NCI-H2227 treated with DMSO at 0.1 percent for 48 hours (cell line): ENCODE results near the gene GUCA1A.
"Not testable (repeated sequence)": the region's sequence is repeated elsewhere in the genome, so short reads cannot be mapped to it uniquely, and the experiment has no call there.

Experiments
- DNase-seq: peaks from one replicate; lab custom pipeline; 2025; lab: John Stamatoyannopoulos, UW

GUCA1A gene

DNA sequence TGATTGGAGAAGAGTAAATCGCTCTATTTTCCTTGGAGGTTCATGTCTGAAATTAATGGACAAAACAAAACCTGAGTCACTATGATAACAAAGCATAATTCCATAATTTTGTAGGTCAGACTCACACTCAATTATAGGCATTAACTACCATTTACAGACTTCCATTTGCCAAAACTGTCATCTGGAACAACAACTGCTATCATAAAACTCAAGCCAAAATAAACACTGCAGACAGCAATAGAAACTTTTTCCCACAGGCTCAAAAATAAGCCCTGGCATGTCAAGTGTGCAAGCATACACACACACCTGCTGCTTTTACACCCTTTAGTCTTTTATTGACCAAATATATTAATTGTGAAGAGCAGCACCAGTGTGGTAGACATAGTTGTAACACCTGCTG lies 37.4 kb downstream of the GUCA1A start:
- peak; percentile 77 for DNase-seq

DNA sequence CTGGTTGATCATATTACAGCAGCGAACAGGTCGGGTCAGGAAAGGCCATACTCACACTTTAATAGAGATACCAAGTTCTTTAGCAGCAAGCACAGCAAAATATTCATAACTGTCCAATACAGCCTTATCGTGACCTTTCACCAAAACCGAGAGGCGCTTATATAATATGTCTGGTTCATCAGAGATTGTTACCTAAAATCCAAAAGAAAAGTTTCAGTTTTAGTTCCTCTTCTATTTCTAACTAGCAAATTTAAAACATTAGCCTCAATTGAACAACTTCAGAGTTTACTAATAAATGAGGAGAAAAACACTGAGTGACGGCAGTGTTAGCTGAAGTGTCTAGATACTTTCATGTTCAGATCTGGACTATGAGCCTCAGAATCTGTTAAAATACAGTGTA lies 38.6 kb downstream of the GUCA1A start:
- no peak for DNase-seq

DNA sequence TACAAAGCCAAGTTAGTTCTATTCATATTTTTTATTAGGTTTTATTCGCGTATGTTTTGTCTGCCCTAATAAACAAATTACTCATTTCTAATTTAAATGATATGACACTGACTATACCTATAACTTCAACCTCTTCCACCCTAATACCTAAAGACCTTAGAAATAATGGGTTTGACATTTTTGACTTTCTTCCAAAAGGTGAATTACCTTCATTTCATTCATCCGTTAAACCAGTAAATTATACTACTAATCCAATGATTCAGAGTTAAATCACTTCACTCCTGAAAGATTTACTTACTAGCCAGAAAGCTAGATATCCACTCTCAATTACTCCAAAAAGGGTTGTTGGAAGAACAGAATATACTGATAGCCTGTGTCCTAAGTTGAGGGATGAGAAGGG lies 39.3 kb downstream of the GUCA1A start:
- no peak for DNase-seq

DNA sequence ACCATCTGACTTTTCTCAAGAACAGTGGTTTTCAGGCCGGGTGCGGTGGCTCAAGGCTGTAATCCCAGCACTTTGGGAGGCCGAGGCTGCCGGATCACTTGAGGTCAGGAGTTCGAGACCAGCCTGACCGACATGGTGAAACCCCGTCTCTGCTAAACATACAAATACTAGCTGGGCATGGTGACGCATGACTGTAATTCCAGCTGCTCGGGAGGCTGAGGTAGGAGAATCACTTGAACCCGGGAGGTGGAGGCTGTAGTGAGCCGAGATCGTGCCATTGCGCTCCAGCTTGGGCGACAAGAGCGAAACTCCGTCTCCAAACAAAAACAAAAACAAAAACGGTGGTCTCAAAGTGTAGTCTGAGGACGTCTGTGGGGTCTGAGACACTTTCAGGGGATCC lies 43.3 kb downstream of the GUCA1A start:
- not testable (repeated sequence) for DNase-seq

DNA sequence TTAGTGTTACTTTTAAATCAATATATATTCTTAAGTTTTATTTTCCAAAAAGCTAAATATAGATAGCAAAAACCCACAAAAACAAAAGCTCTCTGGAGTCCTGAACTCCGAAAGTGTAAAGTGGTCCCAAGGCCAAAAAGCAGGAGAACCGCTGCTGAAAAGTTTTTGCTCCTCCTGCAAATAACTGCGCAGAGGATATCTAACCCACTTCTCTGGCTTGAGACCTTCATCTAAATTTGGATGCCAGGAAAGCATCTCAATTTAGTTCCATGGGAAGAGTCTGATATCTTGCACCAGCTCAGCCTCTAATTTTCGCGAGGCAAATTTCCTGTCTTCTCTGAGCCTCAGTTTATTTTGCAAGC lies 44.0 kb downstream of the GUCA1A start:
- DNase-seq, result no peak

DNA sequence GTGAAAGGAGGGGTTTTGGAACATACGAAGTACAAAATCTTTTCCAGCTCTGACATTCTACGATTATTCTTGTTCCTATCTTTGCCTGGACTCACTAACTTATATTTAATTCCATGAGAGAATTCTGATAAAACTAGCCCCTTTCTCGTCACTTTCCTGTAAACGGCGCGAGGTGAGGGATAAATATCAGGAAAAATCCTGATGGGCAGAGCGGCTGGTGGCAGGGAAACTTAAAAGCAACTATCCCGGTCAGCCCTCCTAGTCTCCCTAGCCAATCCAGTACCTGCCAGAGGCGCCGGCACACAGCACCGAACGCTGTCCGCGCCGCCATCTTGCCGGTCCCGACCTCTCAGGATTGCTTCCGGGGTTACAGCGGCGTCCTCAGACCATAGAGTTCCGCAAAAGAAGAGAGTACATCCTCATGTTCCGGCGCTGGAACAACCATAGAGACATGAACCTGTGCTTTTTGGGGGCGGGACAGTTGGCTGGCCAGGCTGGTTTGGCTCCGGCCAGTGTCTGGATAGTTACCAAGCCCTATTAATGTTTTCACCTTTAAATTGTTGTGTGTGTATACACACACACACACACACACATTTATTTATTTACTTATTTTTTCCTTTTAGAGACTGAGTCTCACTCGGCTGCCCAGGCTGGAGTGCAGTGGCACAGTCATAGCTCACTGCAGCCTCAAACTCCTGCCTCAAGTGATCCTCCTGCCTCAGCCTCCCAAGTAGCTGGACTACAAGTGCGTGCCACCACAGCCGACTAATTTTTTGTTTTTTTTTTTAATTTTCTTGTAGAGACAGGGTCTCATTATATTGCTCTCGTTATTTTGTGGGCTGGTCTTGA lies 44.6 kb downstream of the GUCA1A start, which contains the start of gene MRPS10:
Gene MRPS10 (minus strand): TSS at position 343 of the 849 bp plus-strand sequence. CDS start 12 bp downstream, at position 331.
- peak; percentile 88 for DNase-seq

DNA sequence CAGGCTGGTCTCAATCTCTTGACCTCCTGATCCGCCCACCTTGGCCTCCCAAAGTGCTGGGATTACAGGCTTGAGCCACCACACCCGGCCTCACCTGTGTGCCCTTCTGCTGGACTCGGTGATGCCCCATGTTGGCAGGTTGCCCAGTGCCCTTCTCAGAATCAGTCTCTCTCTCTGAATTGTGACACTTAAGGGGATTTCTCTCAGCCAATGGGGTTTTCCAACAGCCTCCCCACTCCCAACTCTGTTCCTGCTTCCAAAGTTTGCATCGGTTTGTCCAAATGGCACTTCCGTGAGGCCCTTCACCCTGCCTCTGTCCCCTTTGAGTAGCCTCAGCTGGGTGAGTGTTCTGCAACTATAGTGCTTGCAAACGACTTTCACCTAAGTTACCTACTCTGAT lies 47.6 kb downstream of the GUCA1A start:
- no peak for DNase-seq

DNA sequence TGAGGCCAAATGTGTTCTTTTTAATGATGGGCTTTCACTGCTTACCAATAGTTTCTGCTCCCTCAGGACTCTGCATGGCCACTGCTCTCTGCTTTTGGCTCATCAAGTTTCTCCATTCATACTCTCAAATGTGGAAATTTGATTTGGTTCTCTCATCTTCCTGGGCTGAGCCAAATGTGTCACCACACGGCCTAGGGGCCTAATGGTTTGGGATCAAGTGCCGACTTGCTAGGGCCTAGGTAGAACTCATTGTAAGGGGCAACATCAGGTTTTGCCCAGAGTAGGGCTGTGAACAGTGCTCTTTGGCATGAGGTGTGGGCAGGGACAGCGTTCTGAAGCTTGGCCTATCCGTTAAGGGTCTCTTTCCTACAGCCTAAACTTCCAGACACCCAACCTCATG lies 48.4 kb downstream of the GUCA1A start:
- no peak for DNase-seq

DNA sequence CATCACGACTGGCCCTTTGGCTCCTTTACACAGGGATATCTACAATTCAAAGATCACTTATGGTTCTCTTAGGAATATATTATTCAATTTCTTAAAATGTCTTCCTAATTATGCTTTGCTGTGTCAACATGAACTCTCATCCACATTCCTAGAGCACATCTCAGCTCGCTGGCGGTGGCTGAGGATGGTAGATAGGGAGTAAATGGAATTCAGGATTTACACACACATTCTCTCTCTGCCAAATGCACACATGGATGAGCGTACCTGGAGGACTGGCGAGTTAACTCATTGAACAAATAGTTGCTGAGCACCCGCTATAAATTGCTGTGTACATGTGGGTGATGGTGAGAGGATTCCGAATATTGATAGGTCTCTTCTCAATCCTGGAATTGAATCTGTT lies 49.3 kb downstream of the GUCA1A start:
- DNase-seq, result no peak

DNA sequence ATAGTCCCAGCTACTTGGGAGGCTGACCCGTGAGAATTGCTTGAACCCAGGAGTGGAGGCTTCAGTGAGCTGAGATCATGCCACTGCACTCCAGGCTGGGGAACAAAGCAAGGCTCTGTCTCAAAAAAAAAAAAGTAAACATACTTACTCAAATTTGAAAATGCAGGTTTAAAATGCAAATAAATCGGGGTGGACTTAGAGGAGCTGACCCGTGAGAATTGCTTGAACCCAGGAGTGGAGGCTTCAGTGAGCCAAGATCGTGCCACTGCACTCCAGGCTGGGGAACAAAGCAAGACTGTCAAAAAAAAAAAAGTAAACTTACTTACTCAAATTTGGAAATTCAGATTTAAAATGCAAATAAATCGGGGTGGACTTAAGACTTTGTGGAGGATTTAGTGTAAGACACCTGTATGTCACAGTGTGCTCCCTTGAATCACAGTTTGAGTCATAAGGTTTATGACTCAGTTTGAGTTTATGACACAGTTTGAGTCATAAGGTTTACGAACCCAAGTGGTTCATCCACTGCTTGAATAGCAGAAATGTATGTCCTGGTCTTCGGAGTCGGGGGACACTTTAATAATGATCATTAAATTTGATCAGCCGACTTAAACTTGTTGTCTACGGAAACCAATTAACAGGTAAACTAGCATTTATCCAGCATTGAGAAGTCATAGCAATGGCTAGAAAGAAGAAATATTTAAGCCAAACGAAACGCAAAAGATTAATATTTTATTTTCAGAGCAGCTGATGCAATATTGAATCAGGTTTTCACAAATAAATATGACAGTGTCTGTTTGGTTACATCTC lies 51.3 kb downstream of the GUCA1A start:
- DNase-seq, result no peak

DNA sequence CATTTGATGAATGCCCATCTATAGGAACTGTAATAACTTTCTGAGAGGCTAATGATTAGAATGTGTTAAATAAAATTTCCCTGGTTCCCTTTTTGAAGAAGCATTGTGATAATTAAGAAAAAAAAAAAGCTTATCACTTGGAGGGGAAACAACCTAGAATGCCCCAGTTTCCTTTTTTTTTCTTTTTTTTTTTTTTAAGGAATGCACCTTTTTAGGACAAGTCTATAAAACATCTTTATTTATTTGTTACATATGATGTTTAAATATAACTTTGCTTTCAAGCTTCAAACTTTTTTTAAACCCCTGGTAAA lies 51.8 kb downstream of the GUCA1A start:
- no peak for DNase-seq

DNA sequence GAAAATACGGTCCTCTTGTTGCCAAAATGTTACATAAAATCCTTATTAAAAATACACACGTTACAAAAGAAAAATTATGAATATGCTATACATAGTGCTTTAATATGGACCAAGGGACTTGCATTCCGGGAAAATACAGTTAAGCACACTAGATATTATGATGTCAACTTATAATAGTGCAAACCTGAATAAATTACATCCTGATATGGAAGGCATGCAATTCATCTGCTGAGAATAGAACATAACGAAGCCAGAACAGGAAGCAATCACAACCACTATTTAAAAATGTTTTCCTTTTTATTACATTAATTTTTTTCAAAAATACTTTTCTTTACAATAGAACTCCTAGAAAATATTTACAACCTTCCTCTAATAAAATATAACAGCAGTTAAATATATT lies 52.3 kb downstream of the GUCA1A start:
- DNase-seq, result no peak

DNA sequence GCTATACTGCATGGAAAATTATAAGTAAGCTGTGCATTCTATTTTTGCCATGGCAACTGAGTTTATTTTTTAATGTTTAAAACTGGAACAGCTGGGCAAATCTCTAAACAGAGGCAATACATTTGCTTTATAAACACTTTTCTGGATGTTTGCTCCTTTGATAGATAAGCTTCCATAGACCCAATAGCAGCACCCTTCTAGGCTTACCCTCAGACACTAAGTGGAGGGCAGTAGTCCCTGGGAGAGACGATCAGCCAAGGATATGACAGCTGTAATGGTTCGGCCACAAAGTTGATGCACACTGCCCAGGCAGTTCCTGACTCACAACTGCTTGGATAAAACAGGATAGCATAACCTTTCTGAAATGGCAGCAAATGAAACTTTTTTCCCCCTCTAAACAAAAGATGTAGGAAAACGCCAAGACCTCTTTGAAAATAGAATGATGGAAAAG lies 53.0 kb downstream of the GUCA1A start:
- DNase-seq, result no peak

DNA sequence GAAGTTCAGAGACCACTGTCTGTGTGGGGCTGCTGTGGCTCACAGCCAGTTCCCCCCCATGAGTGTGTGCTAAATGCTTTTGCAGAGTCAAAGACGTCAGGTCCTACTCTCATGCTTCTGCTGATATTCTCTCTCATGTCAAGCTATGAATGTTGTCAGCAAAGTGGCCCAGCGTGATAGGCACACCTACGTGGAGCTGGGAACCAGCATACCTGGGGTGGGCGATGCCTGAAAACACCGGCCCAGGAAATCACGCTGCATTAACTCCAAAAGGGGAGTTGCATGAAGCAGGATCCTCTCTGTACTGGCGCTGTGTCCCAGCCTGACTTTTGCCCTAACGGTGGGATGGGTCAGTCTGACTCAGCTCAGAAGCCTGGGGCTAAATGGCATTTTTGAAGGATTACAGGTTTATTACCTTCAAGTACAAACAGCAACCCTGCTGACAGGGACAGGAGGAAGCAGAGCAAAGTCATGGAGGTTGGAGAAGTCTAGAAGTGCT lies 53.5 kb downstream of the GUCA1A start:
- DNase-seq, result no peak

DNA sequence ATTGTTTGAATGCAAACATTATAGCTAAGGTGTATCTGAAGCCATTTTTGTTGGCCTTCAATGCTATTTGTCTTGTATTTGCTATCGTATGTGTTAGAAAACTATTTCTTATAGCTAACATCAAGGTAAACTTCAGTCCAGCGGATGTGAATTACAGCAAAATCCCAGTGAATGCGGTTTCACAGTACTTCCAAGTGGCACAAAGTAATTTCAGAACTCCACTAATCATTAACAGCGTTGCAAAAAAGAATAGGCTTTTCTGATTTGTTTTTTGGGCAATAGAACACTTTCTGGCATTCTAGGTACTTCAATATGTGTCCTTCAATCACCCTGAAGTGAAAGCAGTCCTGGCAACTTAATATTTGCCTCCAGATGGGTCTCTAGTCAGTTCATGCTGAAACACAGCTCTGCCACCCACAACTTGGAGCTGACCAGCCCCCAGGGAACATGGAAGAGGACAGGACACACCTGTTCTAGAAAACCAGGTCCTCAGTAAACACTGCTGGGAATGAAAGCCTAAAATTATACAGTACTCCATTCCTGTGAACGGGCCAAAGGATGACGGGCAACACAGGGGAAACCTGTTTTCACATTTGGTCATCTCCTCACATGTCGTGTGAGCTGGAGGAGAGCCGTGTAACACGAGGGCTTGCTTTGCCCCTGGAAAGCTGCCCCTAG lies 54.1 kb downstream of the GUCA1A start:
- DNase-seq, result no peak

DNA sequence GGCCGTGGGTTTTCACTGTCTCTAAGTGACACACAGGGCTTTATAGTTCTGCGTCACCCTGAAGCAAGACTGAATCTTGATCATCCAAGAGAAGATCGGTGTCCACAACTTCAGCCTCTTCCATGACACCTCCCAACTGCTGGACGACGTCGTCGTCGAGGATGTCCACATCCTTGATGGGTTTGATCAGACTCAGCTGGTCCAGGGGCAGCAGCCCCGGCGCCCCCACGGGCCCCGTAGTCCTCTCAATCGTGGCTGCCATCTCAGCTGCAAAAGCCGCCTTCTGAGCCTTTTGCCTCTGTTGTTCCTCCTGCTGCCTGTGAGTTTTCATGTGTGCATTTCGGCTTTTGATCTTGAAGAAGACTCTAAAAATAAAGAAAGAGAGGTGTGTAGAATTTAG lies 55.1 kb downstream of the GUCA1A start:
- DNase-seq, result no peak
